22Rv1 (cell line): ENCODE results near the gene RERE.

Experiments used
- H3K27ac ChIP-seq: fragments of 450-650 bp; 2 replicates; pipeline ENCODE4 v1.5.1; 2017
- CTCF ChIP-seq: fragments of 450-650 bp; IDR thresholded peaks from 2 replicates; pipeline ENCODE4 v1.5.1; 2017; ENCODE audit warnings: mild to moderate bottlenecking
- ZFX ChIP-seq: fragments of 450-650 bp; IDR thresholded peaks from 2 replicates; pipeline ENCODE4 v1.6.1; 2017; ENCODE audit warnings: antibody characterized with exemption, borderline replicate concordance

Gene RERE

GRCh38 chr1:8328271-8328670, 489.2 kb downstream of the RERE start:
- TF ChIP-seq CTCF (no peak), ZFX (no peak)
- no peak overlapping the region for H3K27ac ChIP-seq

- H3K27ac ChIP-seq = no peak overlapping the region
- no peak for TF ChIP-seq CTCF
- no peak for TF ChIP-seq ZFX
Measured at GRCh38 chr1:8326265-8326664, 491.2 kb downstream of the RERE start.

- TF ChIP-seq CTCF (no peak), ZFX (no peak)
- H3K27ac ChIP-seq = no peak overlapping the region
Measured at GRCh38 chr1:8325771-8326170, 491.7 kb downstream of the RERE start.

GRCh38 chr1:8324176-8324810, 493.1 kb downstream of the RERE start:
- TF ChIP-seq CTCF = no peak
- TF ChIP-seq ZFX = no peak
- H3K27ac ChIP-seq = no peak overlapping the region

GRCh38 chr1:8323706-8324105, 493.7 kb downstream of the RERE start:
- TF ChIP-seq CTCF (no peak), ZFX (no peak)
- no peak overlapping the region for H3K27ac ChIP-seq

- TF ChIP-seq ZFX (no peak), CTCF (no peak)
- no peak overlapping the region for H3K27ac ChIP-seq
Measured at GRCh38 chr1:8321612-8322011, 495.8 kb downstream of the RERE start.

GRCh38 chr1:8318436-8318835, 499.0 kb downstream of the RERE start:
- TF ChIP-seq ZFX = no peak
- TF ChIP-seq CTCF = no peak
- H3K27ac ChIP-seq = no peak overlapping the region
